ENCODE results near the gene RFC5.

The RFC5 gene

DNA sequence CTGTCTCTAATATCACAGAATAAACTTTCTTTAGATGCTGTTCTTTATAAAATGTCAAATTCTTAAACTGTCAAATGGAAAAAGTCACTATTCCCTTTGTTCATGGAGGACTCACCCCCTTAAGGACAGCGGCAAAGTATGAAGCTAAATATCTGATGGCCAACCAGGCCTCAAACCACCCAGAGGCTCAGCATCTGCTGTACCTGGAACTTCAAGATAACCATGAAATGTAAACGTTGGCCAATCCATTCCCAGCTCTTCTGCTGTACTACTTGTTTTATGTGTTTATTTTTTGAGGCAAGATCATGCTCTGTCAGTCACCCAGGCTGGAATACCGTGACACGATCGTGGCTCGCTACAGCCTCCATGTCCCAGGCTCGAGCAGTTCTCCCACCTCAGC, 15.7 kb downstream of the RFC5 start:
- H2AFZ ChIP-seq (ENCODE audit: low read depth, low read length, severe bottlenecking): no peak overlapping the region
- no peaks in the 10 kb centered on the region for H3K79me2 ChIP-seq (ENCODE audit: insufficient read depth, low read length)
- no peaks in the 10 kb centered on the region for H4K20me1 ChIP-seq (ENCODE audit: low read depth, low read length)
- TF ChIP-seq, protein P1, sequence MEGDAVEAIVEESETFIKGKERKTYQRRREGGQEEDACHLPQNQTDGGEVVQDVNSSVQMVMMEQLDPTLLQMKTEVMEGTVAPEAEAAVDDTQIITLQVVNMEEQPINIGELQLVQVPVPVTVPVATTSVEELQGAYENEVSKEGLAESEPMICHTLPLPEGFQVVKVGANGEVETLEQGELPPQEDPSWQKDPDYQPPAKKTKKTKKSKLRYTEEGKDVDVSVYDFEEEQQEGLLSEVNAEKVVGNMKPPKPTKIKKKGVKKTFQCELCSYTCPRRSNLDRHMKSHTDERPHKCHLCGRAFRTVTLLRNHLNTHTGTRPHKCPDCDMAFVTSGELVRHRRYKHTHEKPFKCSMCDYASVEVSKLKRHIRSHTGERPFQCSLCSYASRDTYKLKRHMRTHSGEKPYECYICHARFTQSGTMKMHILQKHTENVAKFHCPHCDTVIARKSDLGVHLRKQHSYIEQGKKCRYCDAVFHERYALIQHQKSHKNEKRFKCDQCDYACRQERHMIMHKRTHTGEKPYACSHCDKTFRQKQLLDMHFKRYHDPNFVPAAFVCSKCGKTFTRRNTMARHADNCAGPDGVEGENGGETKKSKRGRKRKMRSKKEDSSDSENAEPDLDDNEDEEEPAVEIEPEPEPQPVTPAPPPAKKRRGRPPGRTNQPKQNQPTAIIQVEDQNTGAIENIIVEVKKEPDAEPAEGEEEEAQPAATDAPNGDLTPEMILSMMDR (IDR thresholded peaks at IDR 0.05; ENCODE audit: insufficient read depth, low read length, poor library complexity, severe bottlenecking): no peak
- no peak for TF ChIP-seq EZH2phosphoT487 (conservative IDR thresholded peaks at IDR 0.05; ENCODE audit: low read length)
- no peak overlapping the region for H3K9ac ChIP-seq (ENCODE audit: low read length)
- H3K9me2 ChIP-seq (replicated peaks; ENCODE audit: insufficient read depth, low read length): no peaks in the 10 kb centered on the region
- no peaks in the 10 kb centered on the region for H3F3A ChIP-seq (ENCODE audit: insufficient read depth)
- peaks cover 25% of the 10 kb centered on the region; the same call in 1 of the 2 replicates for H3K36me3 ChIP-seq (ENCODE audit: low read length)
- H3K27me3 ChIP-seq (ENCODE audit: low read length): no peaks in the 10 kb centered on the region
- H3K4me2 ChIP-seq (ENCODE audit: low read depth, low read length, poor library complexity, severe bottlenecking): no peak overlapping the region
- no peak overlapping the region for H3K4me3 ChIP-seq (ENCODE audit: insufficient read depth, low read length, poor library complexity, severe bottlenecking)
- no peaks in the 10 kb centered on the region for H3K9me3 ChIP-seq (ENCODE audit: insufficient read depth, low read length)
- no peak overlapping the region for H3K27ac ChIP-seq (ENCODE audit: low read depth, low read length)

DNA sequence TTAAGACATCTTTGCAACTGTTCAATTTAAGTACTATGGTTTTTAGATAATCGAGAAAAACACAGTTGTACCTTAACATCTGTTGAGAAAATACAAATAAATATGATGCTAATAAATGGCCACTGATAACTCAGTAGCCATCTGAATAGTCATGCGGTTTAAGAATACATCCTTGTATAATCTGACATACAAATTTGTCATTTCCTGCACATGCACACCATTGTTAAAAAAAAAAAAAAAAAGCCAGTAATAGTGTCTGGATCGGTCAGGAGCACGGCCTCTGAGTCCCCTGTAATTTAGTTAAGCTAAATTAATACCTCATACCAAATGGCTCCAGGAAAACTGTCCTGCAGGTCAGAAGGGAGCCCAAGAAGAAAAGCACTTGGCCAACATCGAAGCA, 16.8 kb downstream of the RFC5 start:
- Histone ChIP-seq H3K4me2 (ENCODE audit: low read depth, low read length, poor library complexity, severe bottlenecking) (no peak overlapping the region), H3K36me3 (ENCODE audit: low read length) (peaks cover 22% of the 10 kb centered on the region; the same call in 1 of the 2 replicates), H3K27ac (ENCODE audit: low read depth, low read length) (no peak overlapping the region), H4K20me1 (ENCODE audit: low read depth, low read length) (no peaks in the 10 kb centered on the region), H3F3A (ENCODE audit: insufficient read depth) (no peaks in the 10 kb centered on the region), H3K27me3 (ENCODE audit: low read length) (no peaks in the 10 kb centered on the region), H3K4me3 (ENCODE audit: insufficient read depth, low read length, poor library complexity, severe bottlenecking) (no peak overlapping the region), H3K9ac (ENCODE audit: low read length) (no peak overlapping the region), H3K9me3 (ENCODE audit: insufficient read depth, low read length) (no peaks in the 10 kb centered on the region), H3K9me2 (replicated peaks; ENCODE audit: insufficient read depth, low read length) (no peaks in the 10 kb centered on the region), H2AFZ (ENCODE audit: low read depth, low read length, severe bottlenecking) (no peak overlapping the region), H3K79me2 (ENCODE audit: insufficient read depth, low read length) (no peaks in the 10 kb centered on the region)
- TF ChIP-seq, protein P1 (IDR thresholded peaks at IDR 0.05; ENCODE audit: insufficient read depth, low read length, poor library complexity, severe bottlenecking): no peak
- TF ChIP-seq EZH2phosphoT487 (conservative IDR thresholded peaks at IDR 0.05; ENCODE audit: low read length): no peak

DNA sequence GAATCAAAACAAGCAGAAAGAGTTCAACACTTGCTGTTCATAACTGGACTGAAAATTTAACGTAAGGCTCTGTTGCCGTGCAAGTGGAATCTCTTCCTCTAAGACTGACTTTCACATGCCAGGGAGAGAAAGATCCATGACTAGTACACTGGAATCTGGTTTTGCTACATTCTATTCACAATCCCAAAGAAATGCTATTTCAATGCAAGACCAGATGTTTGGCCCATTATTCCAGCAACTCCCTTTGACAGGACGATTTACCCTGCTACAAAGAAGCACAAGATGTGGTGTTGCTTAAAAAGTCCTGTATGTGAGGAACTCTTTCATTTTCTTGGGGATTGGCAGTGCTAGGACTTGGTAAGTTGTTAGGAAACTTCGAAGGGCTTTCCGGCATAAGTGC, 17.4 kb downstream of the RFC5 start:
- Histone ChIP-seq H3K9me3 (ENCODE audit: insufficient read depth, low read length) (no peaks in the 10 kb centered on the region), H3K4me3 (ENCODE audit: insufficient read depth, low read length, poor library complexity, severe bottlenecking) (no peak overlapping the region), H3K36me3 (ENCODE audit: low read length) (peaks cover 22% of the 10 kb centered on the region; the same call in 1 of the 2 replicates), H3K27me3 (ENCODE audit: low read length) (no peaks in the 10 kb centered on the region), H4K20me1 (ENCODE audit: low read depth, low read length) (no peaks in the 10 kb centered on the region), H3K27ac (ENCODE audit: low read depth, low read length) (no peak overlapping the region), H3F3A (ENCODE audit: insufficient read depth) (no peaks in the 10 kb centered on the region), H3K79me2 (ENCODE audit: insufficient read depth, low read length) (no peaks in the 10 kb centered on the region), H3K4me2 (ENCODE audit: low read depth, low read length, poor library complexity, severe bottlenecking) (no peak overlapping the region), H3K9me2 (replicated peaks; ENCODE audit: insufficient read depth, low read length) (no peaks in the 10 kb centered on the region), H2AFZ (ENCODE audit: low read depth, low read length, severe bottlenecking) (no peak overlapping the region), H3K9ac (ENCODE audit: low read length) (no peak overlapping the region)
- TF ChIP-seq, protein P1 (IDR thresholded peaks at IDR 0.05; ENCODE audit: insufficient read depth, low read length, poor library complexity, severe bottlenecking): no peak
- no peak for TF ChIP-seq EZH2phosphoT487 (conservative IDR thresholded peaks at IDR 0.05; ENCODE audit: low read length)
